H9 (cell line): ENCODE data around the gene MAD2L1. TPM values are rescaled to one million over a fixed set of nuclear protein-coding genes. Genes with fewer than 3 reads are reported as not detected.

ENCODE experiments used
- DNase-seq: peaks from one replicate; pipeline ENCODE4 v3.0.0-alpha.2; 2017
- H2AFZ ChIP-seq: one replicate; pipeline ENCODE4 v1.6.1; 2013; ENCODE audit warnings: mild to moderate bottlenecking, low read length, control low read depth, moderate library complexity
- H2AK5ac ChIP-seq: 2 replicates; pipeline ENCODE4 v1.6.1; 2013; ENCODE audit warnings: low read length, control low read depth, mixed read lengths; ENCODE audit not compliant: insufficient read length
- H2BK120ac ChIP-seq: one replicate; pipeline ENCODE4 v1.6.1; 2013; ENCODE audit warnings: low read depth, mild to moderate bottlenecking, low read length, control low read depth, inconsistent platforms; ENCODE audit not compliant: poor library complexity, severe bottlenecking
- H2BK12ac ChIP-seq: 2 replicates; pipeline ENCODE4 v1.6.1; 2013; ENCODE audit warnings: low read length, control low read depth, mixed read lengths, low read depth; ENCODE audit not compliant: insufficient read length
- H2BK15ac ChIP-seq: 2 replicates; pipeline ENCODE4 v1.6.1; 2013; ENCODE audit warnings: low read depth, low read length, control low read depth
- H2BK20ac ChIP-seq: one replicate; pipeline ENCODE4 v1.6.1; 2013; ENCODE audit warnings: low read depth, mild to moderate bottlenecking, low read length, control low read depth, inconsistent platforms; ENCODE audit not compliant: poor library complexity, severe bottlenecking
- H2BK5ac ChIP-seq: 2 replicates; pipeline ENCODE4 v1.6.1; 2013; ENCODE audit warnings: low read length, control low read depth, mixed read lengths; ENCODE audit not compliant: insufficient read length
- H3K14ac ChIP-seq: 2 replicates; pipeline ENCODE4 v1.6.1; 2013; ENCODE audit warnings: low read length, control low read depth; ENCODE audit not compliant: insufficient read depth
- H3K18ac ChIP-seq: 2 replicates; pipeline ENCODE4 v1.6.1; 2013; ENCODE audit warnings: low read depth, mild to moderate bottlenecking, mixed read lengths, low read length, control low read depth; ENCODE audit not compliant: insufficient read length
- H3K23ac ChIP-seq: 2 replicates; pipeline ENCODE4 v1.6.1; 2013; ENCODE audit warnings: low read length, control low read depth, mixed read lengths, low read depth; ENCODE audit not compliant: insufficient read length
- H3K23me2 ChIP-seq: 2 replicates; pipeline ENCODE4 v1.6.1; 2013; ENCODE audit warnings: low read depth, mild to moderate bottlenecking, mixed read lengths, low read length, control low read depth; ENCODE audit not compliant: insufficient read length, poor library complexity, severe bottlenecking
- H3K27ac ChIP-seq: 2 replicates; pipeline ENCODE4 v1.5.1; 2013; ENCODE audit warnings: low read length, control low read depth, mixed read lengths, low read depth; ENCODE audit not compliant: insufficient read length
- H3K27me3 ChIP-seq: 2 replicates; pipeline ENCODE4 v1.6.1; 2013; ENCODE audit warnings: low read length, control low read depth, inconsistent platforms; ENCODE audit not compliant: insufficient read depth
- H3K4ac ChIP-seq: 2 replicates; pipeline ENCODE4 v1.6.1; 2013; ENCODE audit warnings: low read depth, mild to moderate bottlenecking, control low read depth, inconsistent platforms, low read length, moderate library complexity
- H3K4me1 ChIP-seq: 2 replicates; pipeline ENCODE4 v1.6.1; 2013; ENCODE audit warnings: low read length, control low read depth, inconsistent platforms; ENCODE audit not compliant: insufficient read depth
- H3K4me2 ChIP-seq: 2 replicates; pipeline ENCODE4 v1.6.1; 2013; ENCODE audit warnings: low read length, control low read depth, mixed read lengths; ENCODE audit not compliant: insufficient read length, insufficient read depth
- H3K56ac ChIP-seq: 2 replicates; pipeline ENCODE4 v1.6.1; 2013; ENCODE audit warnings: low read depth, mild to moderate bottlenecking, mixed read lengths, low read length, control low read depth; ENCODE audit not compliant: insufficient read length
- H3K79me1 ChIP-seq: 2 replicates; pipeline ENCODE4 v1.6.1; 2013; ENCODE audit warnings: low read depth, mild to moderate bottlenecking, moderate library complexity, low read length, control low read depth, inconsistent platforms; ENCODE audit not compliant: insufficient read depth, poor library complexity, severe bottlenecking
- H3K79me2 ChIP-seq: 2 replicates; pipeline ENCODE4 v1.6.1; 2013; ENCODE audit warnings: low read length, control low read depth, inconsistent platforms; ENCODE audit not compliant: insufficient read depth
- H3K9ac ChIP-seq: 2 replicates; pipeline ENCODE4 v1.6.1; 2013; ENCODE audit warnings: low read length, control low read depth, mixed read lengths; ENCODE audit not compliant: insufficient read length; ENCODE audit errors: extremely low read depth
- H3K9me3 ChIP-seq: one replicate; pipeline ENCODE4 v1.6.1; 2013; ENCODE audit warnings: low read depth, low read length, inconsistent platforms; ENCODE audit not compliant: control insufficient read depth
- H3T11ph ChIP-seq: one replicate; pipeline ENCODE4 v1.6.1; 2013; ENCODE audit warnings: mild to moderate bottlenecking, low read length, control low read depth, inconsistent platforms
- H4K20me1 ChIP-seq: one replicate; pipeline ENCODE4 v1.6.1; 2013; ENCODE audit not compliant: control insufficient read depth, insufficient read length, insufficient read depth
- H4K5ac ChIP-seq: 2 replicates; pipeline ENCODE4 v1.6.1; 2013; ENCODE audit warnings: low read depth, mild to moderate bottlenecking, mixed read lengths, low read length, control low read depth; ENCODE audit not compliant: insufficient read length
- H4K8ac ChIP-seq: replicated peaks from 2 replicates; pipeline ENCODE4 v1.6.1; 2013; ENCODE audit warnings: low read length, control low read depth, mixed read lengths, low read depth; ENCODE audit not compliant: insufficient read length
- H4K91ac ChIP-seq: 2 replicates; pipeline ENCODE4 v1.6.1; 2013; ENCODE audit warnings: low read depth, mild to moderate bottlenecking, moderate library complexity, mixed read lengths, low read length, control low read depth; ENCODE audit not compliant: insufficient read length
- H3K27ac Mint-ChIP-seq, 3 experiments: 2 replicates in 2 of 3; 3 replicates in 1 of 3; pipeline ENCODE4 v1.8.0; 2020 to 2021; ENCODE audit warnings: mixed read lengths in 3 of 3, mild to moderate bottlenecking in 1 of 3, moderate library complexity in 1 of 3
- H3K27me3 Mint-ChIP-seq: 2 replicates; pipeline ENCODE4 v1.8.0; 2021; ENCODE audit warnings: low read depth, mild to moderate bottlenecking, moderate library complexity, mixed read lengths
- H3K36me3 Mint-ChIP-seq, 3 experiments: 2 replicates in 2 of 3; 3 replicates in 1 of 3; pipeline ENCODE4 v1.8.0; 2020 to 2021; ENCODE audit warnings: low read depth in 3 of 3, mixed read lengths in 3 of 3; ENCODE audit not compliant: insufficient read depth in 1 of 3
- H3K4me1 Mint-ChIP-seq, 2 experiments: 2 replicates each; pipeline ENCODE4 v1.8.0; 2020; ENCODE audit warnings: mixed read lengths in 2 of 2
- H3K4me3 Mint-ChIP-seq, 2 experiments: 2 replicates in 1 of 2; 3 replicates in 1 of 2; pipeline ENCODE4 v1.8.0; 2020 to 2021; ENCODE audit warnings: mild to moderate bottlenecking in 2 of 2, mixed read lengths in 2 of 2, moderate library complexity in 1 of 2
- H3K9me3 Mint-ChIP-seq, 2 experiments: 2 replicates in 1 of 2; 3 replicates in 1 of 2; pipeline ENCODE4 v1.8.0; 2020; ENCODE audit warnings: mild to moderate bottlenecking in 2 of 2, mixed read lengths in 2 of 2, moderate library complexity in 1 of 2
- CTCF ChIP-seq: fragments of 200-600 bp; sonication (generic); conservative IDR thresholded peaks from 3 replicates; pipeline ENCODE4 v1.8.0; 2021; ENCODE audit warnings: antibody characterized with exemption, mild to moderate bottlenecking
- WGBS: extraction: QIAGEN DNeasy Blood & Tissue Kit; methylation state at CpG from one replicate; pipeline ENCODE4 v1.1.7; 2013; ENCODE audit warnings: missing lambda C conversion rate, low lambda C conversion rate, mixed read lengths; ENCODE audit not compliant: insufficient read length; ENCODE audit errors: extremely low coverage; 5-methylcytosine and 5-hydroxymethylcytosine counted together
- total RNA-seq: library from RNA; stranded (reverse); gene quantifications from 2 replicates; pipeline ENCODE4 v1.2.1, GENCODE V29; 2021

Gene MAD2L1
- total RNA-seq, 1 experiment from 2014 or later = 87.2 TPM

GRCh38 chr4:120055162-120055561 lies 11.5 kb downstream of the MAD2L1 start:
- Histone ChIP-seq H4K8ac (no peak overlapping the region), H3K23ac (no peak overlapping the region), H2BK120ac (no peak overlapping the region), H3K79me1 (no peaks in the 10 kb centered on the region), H3K27ac (no peak overlapping the region), H4K5ac (no peak overlapping the region), H3K79me2 (no peaks in the 10 kb centered on the region), H2BK20ac (no peak overlapping the region), H4K91ac (no peak overlapping the region), H3K56ac (no peak overlapping the region), H3K14ac (no peak overlapping the region), H2AFZ (no peak overlapping the region), H3K4ac (no peak overlapping the region), H3K18ac (no peak overlapping the region), H2AK5ac (no peak overlapping the region), H3K4me2 (no peak overlapping the region), H2BK5ac (no peak overlapping the region), H4K20me1 (no peaks in the 10 kb centered on the region), H3T11ph (no peak overlapping the region), H2BK15ac (no peak overlapping the region), H3K27me3 (no peaks in the 10 kb centered on the region), H2BK12ac (no peak overlapping the region), H3K4me1 (no peaks in the 10 kb centered on the region), H3K23me2 (no peaks in the 10 kb centered on the region), H3K9me3 (no peaks in the 10 kb centered on the region), H3K9ac (no peak overlapping the region)
- Mint-ChIP-seq H3K27me3 (no peaks in the 10 kb centered on the region), H3K36me3 (peaks cover 19 to 42% (median 31%) of the 10 kb centered on the region in 3 experiments; a peak in 6 of 7 replicates), H3K4me1 (no peaks in the 10 kb centered on the region), H3K4me3 (no peak overlapping the region), H3K27ac (no peak overlapping the region), H3K9me3 (no peaks in the 10 kb centered on the region)
- no peak for DNase-seq
- no peak for TF ChIP-seq CTCF
- no CpG with 5 or more reads among the region's 1 CpG for WGBS
